ENCODE measurements around the gene IL12B. TPM values are rescaled to one million over a fixed set of nuclear protein-coding genes. Genes with fewer than 3 reads are reported as not detected.

Gene IL12B
- total and polyA plus RNA-seq, 4 donors = 0.08 to 0.11 TPM; not detected in 2

DNA sequence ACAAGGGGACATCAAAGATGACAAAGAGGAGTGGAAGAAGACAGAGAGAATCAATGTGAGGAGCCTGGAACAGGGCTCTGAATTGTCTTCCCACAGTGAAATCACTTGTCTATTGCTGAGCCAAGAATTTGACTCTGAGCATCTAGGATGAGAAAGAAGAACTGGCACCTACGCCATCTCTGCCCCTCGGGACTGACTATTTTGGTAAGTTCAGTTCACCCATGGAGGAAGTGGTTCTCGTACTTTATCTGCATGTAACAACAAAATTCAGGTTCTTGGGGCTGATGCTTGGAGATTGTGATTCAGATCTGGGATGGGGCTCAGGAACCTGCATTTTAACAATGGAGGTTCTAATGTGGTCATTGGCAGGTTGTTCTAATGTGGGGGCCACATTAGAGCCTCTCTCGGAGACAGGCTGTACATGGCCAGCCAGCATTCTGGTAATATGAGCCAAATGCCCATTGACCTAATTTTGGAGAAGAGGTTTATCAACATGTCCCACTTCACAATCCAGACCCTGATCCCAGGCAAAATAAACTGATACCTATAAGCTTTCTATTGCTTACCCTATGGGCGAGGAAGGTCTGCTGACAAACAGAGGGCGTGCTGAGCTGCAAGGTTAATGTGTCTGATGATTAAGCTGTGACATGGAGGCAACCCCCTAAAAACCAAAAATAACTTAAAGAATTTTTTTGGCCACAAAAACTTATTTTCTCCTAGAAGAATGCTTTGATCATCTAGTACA, 2.7 kb upstream of the IL12B start:
- peaks cover 0 to 11% (median 0%) of the 10 kb centered on the region in 3 donors for H3K27me3 ChIP-seq (ENCODE audit: control insufficient read depth in 3 of 3, insufficient read depth in 3 of 3, low read length in 2 of 3)
- no peak for ATAC-seq (ENCODE audit: insufficient read depth, low FRiP score)
- H3K9me3 ChIP-seq (ENCODE audit: control insufficient read depth in 4 of 4, insufficient read depth in 3 of 4, low read length in 3 of 4) = no peaks in the 10 kb centered on the region
- H3K4me1 ChIP-seq (ENCODE audit: control insufficient read depth in 5 of 5, insufficient read depth in 5 of 5, low read length in 5 of 5) = peaks cover 0 to 9% (median 0%) of the 10 kb centered on the region in 5 donors
- no peak overlapping the region for H3K27ac ChIP-seq (ENCODE audit: low read depth in 1 of 2, low read length in 1 of 2)
- H3K36me3 ChIP-seq (ENCODE audit: control insufficient read depth in 4 of 4, insufficient read depth in 4 of 4, low read length in 4 of 4) = no peaks in the 10 kb centered on the region
- WGBS, 2 donors = 69 to 79% methylated on average over 6 of the region's 6 CpGs
- DNase-seq = no peak
- no peak for TF ChIP-seq CTCF (IDR thresholded peaks at IDR 0.05; ENCODE audit: control extremely low read depth, extremely low read depth)
- H3K9ac ChIP-seq (ENCODE audit: insufficient read depth in 1 of 2, low read length in 2 of 2) = no peak overlapping the region
- no peak overlapping the region for H3K4me3 ChIP-seq

DNA sequence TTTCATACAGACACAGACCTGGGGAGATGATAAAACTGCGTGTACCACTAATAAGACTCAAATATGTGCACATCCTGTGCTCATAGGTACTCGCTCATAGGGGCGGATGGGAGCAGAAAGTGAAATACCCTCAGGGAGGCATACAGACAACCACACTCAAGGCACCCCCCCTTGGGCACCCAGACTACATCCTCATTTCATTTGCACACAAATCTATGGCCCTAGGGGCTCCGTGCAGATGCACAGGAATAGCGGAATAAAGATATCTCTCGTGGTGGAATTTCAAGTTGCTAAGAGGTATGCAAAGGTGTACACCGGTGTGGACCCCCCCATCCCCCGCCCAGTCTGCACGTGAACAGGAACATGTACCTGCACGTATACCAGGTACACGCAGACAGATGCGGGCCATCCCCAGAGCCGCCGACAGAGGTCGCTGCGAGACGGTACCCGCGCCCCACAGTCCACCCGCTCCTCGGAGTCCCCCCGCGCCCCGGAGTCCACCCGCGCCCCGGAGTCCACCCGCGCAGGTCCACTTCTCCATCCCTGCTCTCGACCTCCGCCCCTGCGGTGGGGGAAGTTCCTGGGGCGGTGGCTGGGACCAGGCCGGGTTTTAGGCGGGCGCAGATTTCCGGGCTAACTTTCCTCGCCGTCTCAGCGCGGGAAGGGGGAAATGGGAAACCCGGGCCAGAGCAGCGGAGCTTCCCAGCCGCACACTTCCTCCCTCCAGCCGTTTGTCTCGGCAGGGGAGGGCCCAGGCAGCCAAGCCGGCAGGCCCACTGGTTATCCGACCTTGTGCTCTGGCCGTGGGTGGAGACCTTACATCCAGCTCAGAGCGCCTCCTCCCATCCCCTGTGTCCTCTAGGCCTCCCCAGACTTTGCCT, 1.0 kb upstream of the IL12B start:
- ATAC-seq (ENCODE audit: insufficient read depth, low FRiP score) (peak; percentile 80), DNase-seq (peak; percentile 50 to 78 (median 55))
- H3K36me3 ChIP-seq (ENCODE audit: control insufficient read depth in 4 of 4, insufficient read depth in 4 of 4, low read length in 4 of 4) = no peaks in the 10 kb centered on the region
- peaks cover 0 to 11% (median 0%) of the 10 kb centered on the region in 3 donors for H3K27me3 ChIP-seq (ENCODE audit: control insufficient read depth in 3 of 3, insufficient read depth in 3 of 3, low read length in 2 of 3)
- peak overlapping the region; percentile 16 for H3K4me3 ChIP-seq
- peak overlapping the region in 1 of 2 donors; percentile 3 for H3K27ac ChIP-seq (ENCODE audit: low read depth in 1 of 2, low read length in 1 of 2)
- peak; percentile 50 for TF ChIP-seq CTCF (IDR thresholded peaks at IDR 0.05; ENCODE audit: control extremely low read depth, extremely low read depth)
- no peaks in the 10 kb centered on the region for H3K9me3 ChIP-seq (ENCODE audit: control insufficient read depth in 4 of 4, insufficient read depth in 3 of 4, low read length in 3 of 4)
- 6 to 7% methylated on average over 49 to 50 of the region's 50 CpGs for WGBS, 2 donors
- peaks cover 0 to 9% (median 0%) of the 10 kb centered on the region in 5 donors for H3K4me1 ChIP-seq (ENCODE audit: control insufficient read depth in 5 of 5, insufficient read depth in 5 of 5, low read length in 5 of 5)
- no peak overlapping the region for H3K9ac ChIP-seq (ENCODE audit: insufficient read depth in 1 of 2, low read length in 2 of 2)

- no peak overlapping the region for H3K9ac ChIP-seq (ENCODE audit: insufficient read depth in 1 of 2, low read length in 2 of 2)
- no peaks in the 10 kb centered on the region for H3K36me3 ChIP-seq (ENCODE audit: control insufficient read depth in 4 of 4, insufficient read depth in 4 of 4, low read length in 4 of 4)
- DNase-seq (no peak), ATAC-seq (ENCODE audit: insufficient read depth, low FRiP score) (no peak)
- H3K27me3 ChIP-seq (ENCODE audit: control insufficient read depth in 3 of 3, insufficient read depth in 3 of 3, low read length in 2 of 3) = peaks cover 0 to 5% (median 0%) of the 10 kb centered on the region in 3 donors
- H3K4me3 ChIP-seq = no peak overlapping the region
- TF ChIP-seq CTCF (IDR thresholded peaks at IDR 0.05; ENCODE audit: control extremely low read depth, extremely low read depth) = no peak
- no peaks in the 10 kb centered on the region for H3K9me3 ChIP-seq (ENCODE audit: control insufficient read depth in 4 of 4, insufficient read depth in 3 of 4, low read length in 3 of 4)
- no peak overlapping the region for H3K27ac ChIP-seq (ENCODE audit: low read depth in 1 of 2, low read length in 1 of 2)
- no peaks in the 10 kb centered on the region for H3K4me1 ChIP-seq (ENCODE audit: control insufficient read depth in 5 of 5, insufficient read depth in 5 of 5, low read length in 5 of 5)
- 79 to 84% methylated on average over 4 of the region's 4 CpGs for WGBS, 2 donors
Observed at GRCh38 chr5:159324986-159325385, 5.3 kb downstream of the IL12B start.

All from lung (tissue), 12 donors.